Uterus (tissue), 4 donors: ENCODE data around the gene CRTAC1. TPM values are rescaled to one million over a fixed set of nuclear protein-coding genes. Genes with fewer than 3 reads are reported as not detected.

Experiments
- DNase-seq, 2 donors: peaks; one replicate each; pipeline ENCODE4 v3.0.0-alpha.2; 2019 to 2020
- H3K27ac ChIP-seq, 2 donors: fragments of 200-600 bp; sonication (generic); 1 replicate in 1 of 2; 2 replicates in 1 of 2; pipeline ENCODE4 v1.5.1; 2016 to 2018
- H3K27me3 ChIP-seq, 2 donors: fragments of 200-600 bp; sonication (generic); one replicate each; pipeline ENCODE4 v1.5.1; 2018 to 2019; ENCODE audit warnings: control low read depth in 1 of 2
- H3K36me3 ChIP-seq, 2 donors: fragments of 200-600 bp; sonication (generic); one replicate each; pipeline ENCODE4 v1.5.1; 2019; ENCODE audit warnings: control low read depth in 1 of 2
- H3K4me1 ChIP-seq, 2 donors: fragments of 200-600 bp; sonication (generic); one replicate each; pipeline ENCODE4 v1.5.1; 2018 to 2019; ENCODE audit warnings: control low read depth in 1 of 2
- H3K4me3 ChIP-seq, 2 donors: fragments of 200-600 bp; sonication (generic); 1 replicate in 1 of 2; 2 replicates in 1 of 2; pipeline ENCODE4 v1.5.1; 2018 to 2019; ENCODE audit warnings: mild to moderate bottlenecking in 1 of 2
- H3K9me3 ChIP-seq, 2 donors: fragments of 200-600 bp; sonication (generic); one replicate each; pipeline ENCODE4 v1.5.1; 2019; ENCODE audit warnings: control low read depth in 1 of 2
- CTCF ChIP-seq, 4 experiments: fragments of 200-600 bp in 2 of 4; fragments of 450-650 bp in 2 of 4; sonication (generic) in 2 of 4; IDR thresholded peaks; one replicate each; pipeline ENCODE4 v1.5.1; 2016 to 2019; ENCODE audit warnings: antibody characterized with exemption in 4 of 4, mild to moderate bottlenecking in 2 of 4, moderate library complexity in 1 of 4
- POLR2A ChIP-seq, 2 donors: fragments of 450-650 bp; IDR thresholded peaks; one replicate each; pipeline ENCODE4 v1.6.1; 2016; ENCODE audit warnings: antibody characterized with exemption in 2 of 2, mild to moderate bottlenecking in 1 of 2, moderate library complexity in 1 of 2
- intact Hi-C: fragments of 100-400 bp; cut with DNase I; formaldehyde crosslinking; loops from one replicate; pipeline ENCODE4 v1.15.1; 2023; ENCODE audit warnings: low total_unique reads
- total RNA-seq, 4 donors: library from RNA; depleted of rRNA in 3 of 4; stranded (reverse); fragments of >200 nt in 3 of 4; gene quantifications; one replicate each; pipeline versions ENCODE4 v1.1.0 to v1.2.4, GENCODE V29; 2014 to 2023
- donor health status: DM: yes; HTN: yes; CAD: no.

CRTAC1 gene
- total RNA-seq, 4 donors from 2014 or later: 0.26 to 7.5 (median 2.0) TPM

GRCh38 chr10:98020254-98020653, 10.2 kb downstream of the CRTAC1 start:
- H3K36me3 ChIP-seq: no peaks in the 10 kb centered on the region
- H3K9me3 ChIP-seq: no peaks in the 10 kb centered on the region
- no peaks in the 10 kb centered on the region for H3K27me3 ChIP-seq
- H3K27ac ChIP-seq: no peak overlapping the region
- no peak overlapping the region for H3K4me3 ChIP-seq
- TF ChIP-seq POLR2A (IDR thresholded peaks at IDR 0.05) (no peak), CTCF (IDR thresholded peaks at IDR 0.05) (no peak)
- no peaks in the 10 kb centered on the region for H3K4me1 ChIP-seq
- intact Hi-C loops: no loop called here
- DNase-seq: no peak

GRCh38 chr10:98019784-98020183, 10.6 kb downstream of the CRTAC1 start:
- H3K27me3 ChIP-seq: no peaks in the 10 kb centered on the region
- intact Hi-C loops: no loop called here
- H3K4me1 ChIP-seq: no peaks in the 10 kb centered on the region
- H3K9me3 ChIP-seq: no peaks in the 10 kb centered on the region
- no peak overlapping the region for H3K27ac ChIP-seq
- TF ChIP-seq CTCF (IDR thresholded peaks at IDR 0.05): no peak
- TF ChIP-seq POLR2A (IDR thresholded peaks at IDR 0.05): no peak
- DNase-seq: no peak
- H3K36me3 ChIP-seq: no peaks in the 10 kb centered on the region
- H3K4me3 ChIP-seq: no peak overlapping the region

- H3K4me3 ChIP-seq: no peak overlapping the region
- no peak for TF ChIP-seq POLR2A (IDR thresholded peaks at IDR 0.05)
- no peak for TF ChIP-seq CTCF (IDR thresholded peaks at IDR 0.05)
- no peaks in the 10 kb centered on the region for H3K9me3 ChIP-seq
- no peaks in the 10 kb centered on the region for H3K27me3 ChIP-seq
- H3K27ac ChIP-seq: no peak overlapping the region
- H3K4me1 ChIP-seq: no peaks in the 10 kb centered on the region
- DNase-seq: no peak
- H3K36me3 ChIP-seq: no peaks in the 10 kb centered on the region
- intact Hi-C loops: no loop called here
Observed at GRCh38 chr10:98016772-98017475, 13.5 kb downstream of the CRTAC1 start.

- H3K9me3 ChIP-seq: no peaks in the 10 kb centered on the region
- no peak for TF ChIP-seq POLR2A (IDR thresholded peaks at IDR 0.05)
- no peak for TF ChIP-seq CTCF (IDR thresholded peaks at IDR 0.05)
- intact Hi-C loops: no loop called here
- DNase-seq: no peak
- H3K4me1 ChIP-seq: no peaks in the 10 kb centered on the region
- H3K27ac ChIP-seq: no peak overlapping the region
- H3K27me3 ChIP-seq: no peaks in the 10 kb centered on the region
- H3K36me3 ChIP-seq: no peaks in the 10 kb centered on the region
- no peak overlapping the region for H3K4me3 ChIP-seq
Observed at GRCh38 chr10:98013776-98014175, 16.6 kb downstream of the CRTAC1 start.

GRCh38 chr10:98013122-98013521, 17.3 kb downstream of the CRTAC1 start:
- no peaks in the 10 kb centered on the region for H3K9me3 ChIP-seq
- H3K27me3 ChIP-seq: no peaks in the 10 kb centered on the region

More at GRCh38 chr10:98013122-98013521, 17.3 kb downstream of the CRTAC1 start:
- Histone ChIP-seq H3K27ac (no peak overlapping the region), H3K4me3 (no peak overlapping the region), H3K36me3 (no peaks in the 10 kb centered on the region), H3K4me1 (no peaks in the 10 kb centered on the region)
- intact Hi-C loops: no loop called here
- no peak for TF ChIP-seq CTCF (IDR thresholded peaks at IDR 0.05)
- no peak for TF ChIP-seq POLR2A (IDR thresholded peaks at IDR 0.05)
- no peak for DNase-seq
